HL-60 (cell line): Measurements from ENCODE around the gene TYRP1.

Source experiments
- DNase-seq, 2 experiments: peaks; one replicate each; pipeline ENCODE4 v3.0.0-alpha.2; 2010 to 2020; ENCODE audit warnings: low read depth in 1 of 2, low spot score in 1 of 2
- H3K27ac ChIP-seq: fragments of 250-450 bp; sonication (Bioruptor Pico); replicated peaks from 2 replicates; pipeline ENCODE4 v1.5.1; 2020; ENCODE audit warnings: mild to moderate bottlenecking, moderate library complexity
- H3K27me3 ChIP-seq: fragments of 250-450 bp; sonication (Bioruptor Pico); 2 replicates; pipeline ENCODE4 v1.5.1; 2021; ENCODE audit warnings: mild to moderate bottlenecking, moderate library complexity; ENCODE audit not compliant: insufficient read depth, poor library complexity, severe bottlenecking
- H3K4me3 ChIP-seq: replicated peaks from 2 replicates; pipeline ENCODE4 v1.5.1; 2011; ENCODE audit warnings: mild to moderate bottlenecking, control low read depth, low read length; ENCODE audit not compliant: insufficient read depth
- GABPA ChIP-seq: IDR thresholded peaks from 2 replicates; pipeline ENCODE4 v1.6.1; 2012; ENCODE audit warnings: low read depth
- POLR2AphosphoS5 ChIP-seq: IDR thresholded peaks from 2 replicates; pipeline ENCODE4 v1.6.1; 2012; ENCODE audit warnings: low read depth
- REST ChIP-seq: IDR thresholded peaks from 2 replicates; pipeline ENCODE4 v1.6.1; 2012; ENCODE audit warnings: low read depth; ENCODE audit not compliant: insufficient replicate concordance
- SPI1 ChIP-seq: IDR thresholded peaks from 2 replicates; pipeline ENCODE4 v1.6.1; 2012; ENCODE audit warnings: low read depth, mild to moderate bottlenecking, borderline replicate concordance
- TF ChIP-seq, protein P1 (sequence below): IDR thresholded peaks from one replicate; pipeline ENCODE4 v1.5.1; 2011; ENCODE audit warnings: low read length, control low read depth, inconsistent platforms; ENCODE audit not compliant: insufficient read depth

TYRP1 gene

DNA sequence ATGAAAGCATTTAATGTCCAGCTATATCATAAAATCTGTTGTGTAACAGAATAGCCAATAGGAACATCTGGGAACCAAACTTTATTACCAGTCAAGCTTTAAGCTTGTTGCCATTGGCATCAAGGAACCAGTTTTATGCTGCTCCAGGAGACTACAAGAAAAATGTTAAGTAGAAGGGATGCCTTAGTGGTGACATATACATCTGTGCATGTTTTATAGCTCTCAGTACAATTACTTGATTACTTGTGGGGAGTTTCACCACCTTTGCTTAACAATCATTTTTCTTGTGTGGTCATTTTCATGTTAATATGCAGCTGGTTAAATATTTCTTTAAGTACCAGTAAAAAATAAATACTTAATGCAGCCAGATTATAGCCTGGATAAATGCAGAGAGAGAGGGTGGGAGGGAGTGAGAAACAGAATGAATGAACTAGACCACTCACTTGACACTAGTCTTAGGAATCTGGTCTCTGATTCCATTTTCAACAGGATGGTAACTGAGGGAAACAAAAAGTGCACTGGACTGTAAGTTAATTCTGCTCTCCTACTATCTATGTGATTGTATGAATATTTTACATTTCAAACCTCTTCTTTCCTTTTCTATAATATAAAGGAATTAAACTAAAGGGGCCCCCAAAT is 45.9 kb downstream of the TYRP1 start:
- no peak overlapping the region for H3K27ac ChIP-seq
- DNase-seq, result no peak
- TF ChIP-seq REST, result no peak
- TF ChIP-seq, protein P1, sequence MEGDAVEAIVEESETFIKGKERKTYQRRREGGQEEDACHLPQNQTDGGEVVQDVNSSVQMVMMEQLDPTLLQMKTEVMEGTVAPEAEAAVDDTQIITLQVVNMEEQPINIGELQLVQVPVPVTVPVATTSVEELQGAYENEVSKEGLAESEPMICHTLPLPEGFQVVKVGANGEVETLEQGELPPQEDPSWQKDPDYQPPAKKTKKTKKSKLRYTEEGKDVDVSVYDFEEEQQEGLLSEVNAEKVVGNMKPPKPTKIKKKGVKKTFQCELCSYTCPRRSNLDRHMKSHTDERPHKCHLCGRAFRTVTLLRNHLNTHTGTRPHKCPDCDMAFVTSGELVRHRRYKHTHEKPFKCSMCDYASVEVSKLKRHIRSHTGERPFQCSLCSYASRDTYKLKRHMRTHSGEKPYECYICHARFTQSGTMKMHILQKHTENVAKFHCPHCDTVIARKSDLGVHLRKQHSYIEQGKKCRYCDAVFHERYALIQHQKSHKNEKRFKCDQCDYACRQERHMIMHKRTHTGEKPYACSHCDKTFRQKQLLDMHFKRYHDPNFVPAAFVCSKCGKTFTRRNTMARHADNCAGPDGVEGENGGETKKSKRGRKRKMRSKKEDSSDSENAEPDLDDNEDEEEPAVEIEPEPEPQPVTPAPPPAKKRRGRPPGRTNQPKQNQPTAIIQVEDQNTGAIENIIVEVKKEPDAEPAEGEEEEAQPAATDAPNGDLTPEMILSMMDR, result no peak
- no peak for TF ChIP-seq GABPA
- TF ChIP-seq SPI1, result no peak
- TF ChIP-seq POLR2AphosphoS5, result no peak
- H3K4me3 ChIP-seq, result no peak overlapping the region
- no peaks in the 10 kb centered on the region for H3K27me3 ChIP-seq

DNA sequence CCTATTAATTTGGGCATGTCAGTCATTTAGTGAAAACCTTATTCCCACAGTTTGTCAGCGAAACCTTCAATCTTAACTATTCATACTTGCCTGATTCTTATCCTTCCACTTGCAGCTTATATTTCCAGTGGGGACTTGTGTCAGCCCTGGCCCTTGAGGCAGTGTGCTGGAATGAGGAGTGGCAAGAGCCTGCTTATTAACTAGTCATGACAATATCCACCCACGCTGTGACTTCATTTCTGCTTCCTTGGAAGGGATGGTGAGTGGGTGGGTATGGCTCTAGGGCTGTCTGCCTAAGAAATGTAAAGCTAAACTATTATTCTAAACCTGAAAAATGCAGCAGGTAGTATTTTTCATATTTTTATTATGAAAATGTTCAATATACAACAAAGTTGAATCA is 47.7 kb downstream of the TYRP1 start:
- no peak for DNase-seq
- no peak for TF ChIP-seq REST
- TF ChIP-seq, protein P1, result no peak
- no peak for TF ChIP-seq GABPA
- no peak for TF ChIP-seq POLR2AphosphoS5
- no peak for TF ChIP-seq SPI1
- H3K4me3 ChIP-seq, result no peak overlapping the region
- H3K27me3 ChIP-seq, result no peaks in the 10 kb centered on the region
- H3K27ac ChIP-seq, result no peak overlapping the region

GRCh38 chr9:12748016-12748415 is 54.8 kb downstream of the TYRP1 start:
- Histone ChIP-seq H3K27ac (no peak overlapping the region), H3K27me3 (no peaks in the 10 kb centered on the region), H3K4me3 (no peak overlapping the region)
- no peak for TF ChIP-seq SPI1
- no peak for TF ChIP-seq POLR2AphosphoS5
- no peak for TF ChIP-seq GABPA
- no peak for TF ChIP-seq REST
- TF ChIP-seq, protein P1, result no peak
- no peak for DNase-seq
